AG10803 (cell line): Measurements from ENCODE around the gene C19orf12.
"Not testable (repeated sequence)": the region's sequence is repeated elsewhere in the genome, so short reads cannot be mapped to it uniquely, and the experiment has no call there.

Experiments
- DNase-seq: peaks from one replicate; pipeline ENCODE4 v3.0.0; 2010; ENCODE audit warnings: low read depth
- H3K4me3 ChIP-seq: 2 replicates; pipeline ENCODE4 v1.5.1; 2011; ENCODE audit warnings: mild to moderate bottlenecking, low read length, control low read depth
- TF ChIP-seq, protein P1 (sequence below): conservative IDR thresholded peaks from 2 replicates; pipeline ENCODE4 v1.5.1; 2011; ENCODE audit warnings: mild to moderate bottlenecking, low read length, control low read depth, inconsistent platforms

C19orf12 gene

DNA sequence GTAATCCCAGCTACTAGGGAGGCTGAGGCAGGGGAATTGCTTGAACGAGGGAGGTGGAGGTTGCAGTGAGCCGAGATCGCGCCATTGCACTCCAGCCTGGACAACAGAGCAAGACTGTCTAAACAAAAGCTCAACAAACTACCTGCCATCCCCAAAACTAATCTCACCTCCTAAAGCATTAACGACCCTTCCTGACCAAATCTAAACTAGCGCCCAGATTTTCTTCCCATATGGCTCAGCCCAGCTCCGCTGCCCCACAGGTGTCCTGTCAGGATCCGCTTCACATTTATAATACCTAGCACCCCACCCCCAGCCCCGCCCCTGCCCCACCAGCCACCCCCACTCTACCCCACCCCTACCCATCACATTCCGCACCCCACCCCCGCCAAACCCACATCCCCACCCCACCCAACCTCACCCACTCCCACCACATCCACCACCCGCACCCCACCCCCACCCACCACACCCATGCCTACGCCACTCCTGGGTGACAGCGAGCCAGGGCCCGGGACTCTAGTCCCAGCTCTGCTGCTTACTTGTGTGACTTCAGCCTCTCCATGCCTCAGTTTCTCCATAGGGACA is 599 bp downstream of the C19orf12 start:
- no peak for DNase-seq
- peak overlapping the region; percentile 87 for H3K4me3 ChIP-seq
- TF ChIP-seq, protein P1, sequence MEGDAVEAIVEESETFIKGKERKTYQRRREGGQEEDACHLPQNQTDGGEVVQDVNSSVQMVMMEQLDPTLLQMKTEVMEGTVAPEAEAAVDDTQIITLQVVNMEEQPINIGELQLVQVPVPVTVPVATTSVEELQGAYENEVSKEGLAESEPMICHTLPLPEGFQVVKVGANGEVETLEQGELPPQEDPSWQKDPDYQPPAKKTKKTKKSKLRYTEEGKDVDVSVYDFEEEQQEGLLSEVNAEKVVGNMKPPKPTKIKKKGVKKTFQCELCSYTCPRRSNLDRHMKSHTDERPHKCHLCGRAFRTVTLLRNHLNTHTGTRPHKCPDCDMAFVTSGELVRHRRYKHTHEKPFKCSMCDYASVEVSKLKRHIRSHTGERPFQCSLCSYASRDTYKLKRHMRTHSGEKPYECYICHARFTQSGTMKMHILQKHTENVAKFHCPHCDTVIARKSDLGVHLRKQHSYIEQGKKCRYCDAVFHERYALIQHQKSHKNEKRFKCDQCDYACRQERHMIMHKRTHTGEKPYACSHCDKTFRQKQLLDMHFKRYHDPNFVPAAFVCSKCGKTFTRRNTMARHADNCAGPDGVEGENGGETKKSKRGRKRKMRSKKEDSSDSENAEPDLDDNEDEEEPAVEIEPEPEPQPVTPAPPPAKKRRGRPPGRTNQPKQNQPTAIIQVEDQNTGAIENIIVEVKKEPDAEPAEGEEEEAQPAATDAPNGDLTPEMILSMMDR: no peak

- H3K4me3 ChIP-seq: no peak overlapping the region
- TF ChIP-seq, protein P1: no peak
- DNase-seq: no peak
Measured at GRCh38 chr19:29712744-29713516, 2.1 kb downstream of the C19orf12 start.

DNA sequence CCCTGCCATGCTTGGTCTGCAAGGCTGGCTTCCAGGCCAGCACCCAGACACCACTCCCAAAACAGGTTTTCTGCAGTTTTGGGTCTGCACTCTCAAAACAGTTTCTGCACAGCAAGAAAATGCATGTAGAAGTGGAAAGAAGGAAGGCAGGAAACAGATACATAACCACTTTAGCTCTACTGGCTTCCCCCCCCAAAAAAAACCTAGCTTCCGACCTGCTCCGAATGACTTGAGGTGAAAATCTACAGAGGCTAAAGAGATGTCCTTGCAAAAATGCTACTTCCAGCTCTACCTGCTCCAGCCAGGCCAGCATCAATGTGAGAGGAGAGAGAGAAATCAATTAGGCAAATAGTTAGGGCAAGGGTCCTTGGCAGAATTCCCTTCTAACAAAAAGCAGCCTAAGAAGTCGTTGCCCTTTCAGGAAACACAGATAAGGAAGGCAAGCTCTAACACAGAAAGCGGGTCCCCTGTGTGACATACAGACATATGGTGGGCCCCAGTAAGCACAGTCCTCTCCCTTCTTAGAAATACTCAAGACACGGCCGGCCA is 3.4 kb downstream of the C19orf12 start:
- no peak for DNase-seq
- TF ChIP-seq, protein P1: no peak
- no peak overlapping the region for H3K4me3 ChIP-seq

- DNase-seq, H3K4me3 ChIP-seq: not testable (repeated sequence)
Measured at GRCh38 chr19:29709440-29709798, 5.6 kb downstream of the C19orf12 start.

DNA sequence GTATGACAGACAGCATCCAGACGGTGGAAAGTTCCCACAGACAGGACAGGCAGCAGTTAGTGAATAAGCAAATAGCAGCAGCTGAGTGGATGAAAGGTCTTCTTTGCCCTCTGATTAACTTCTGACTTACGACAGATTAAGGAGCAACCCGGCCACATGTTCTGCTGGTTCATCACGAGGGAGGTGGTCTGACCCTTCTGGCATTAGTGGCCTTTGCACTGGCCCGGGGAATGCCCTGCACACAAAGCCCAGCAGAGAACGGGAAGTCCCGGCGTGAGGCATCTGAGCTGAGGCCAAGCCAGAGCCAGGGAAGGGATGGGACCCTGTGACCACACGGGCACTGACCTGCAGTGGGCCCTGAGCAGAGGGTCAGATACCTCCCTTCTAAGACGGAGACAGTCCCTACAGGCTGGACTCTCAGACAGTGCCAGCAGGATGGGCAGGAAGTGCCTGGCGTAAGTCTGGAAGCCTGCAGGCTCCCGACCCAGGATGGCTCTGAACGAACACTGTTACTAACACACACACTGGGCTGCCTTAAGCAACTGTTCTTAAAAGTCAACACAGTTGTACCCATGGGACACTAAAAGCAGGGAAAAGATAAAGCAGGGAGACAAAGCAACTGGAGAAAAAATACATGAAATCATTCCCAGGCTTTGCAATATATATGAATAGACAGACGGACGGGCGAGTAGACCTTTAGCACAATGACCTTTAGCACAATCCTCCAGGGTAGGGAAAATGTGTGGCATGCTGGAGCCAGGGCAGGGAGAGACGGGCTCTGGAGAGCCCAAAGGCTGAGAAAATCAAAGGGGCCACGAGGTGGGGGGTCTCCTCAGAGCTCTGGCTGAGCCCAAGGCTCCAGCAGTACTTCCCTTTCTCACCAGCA is 6.3 kb downstream of the C19orf12 start:
- no peak for DNase-seq
- no peak overlapping the region for H3K4me3 ChIP-seq
- TF ChIP-seq, protein P1: no peak

GRCh38 chr19:29706635-29707034 is 8.4 kb downstream of the C19orf12 start:
- TF ChIP-seq, protein P1: no peak
- no peak for DNase-seq
- no peak overlapping the region for H3K4me3 ChIP-seq

DNA sequence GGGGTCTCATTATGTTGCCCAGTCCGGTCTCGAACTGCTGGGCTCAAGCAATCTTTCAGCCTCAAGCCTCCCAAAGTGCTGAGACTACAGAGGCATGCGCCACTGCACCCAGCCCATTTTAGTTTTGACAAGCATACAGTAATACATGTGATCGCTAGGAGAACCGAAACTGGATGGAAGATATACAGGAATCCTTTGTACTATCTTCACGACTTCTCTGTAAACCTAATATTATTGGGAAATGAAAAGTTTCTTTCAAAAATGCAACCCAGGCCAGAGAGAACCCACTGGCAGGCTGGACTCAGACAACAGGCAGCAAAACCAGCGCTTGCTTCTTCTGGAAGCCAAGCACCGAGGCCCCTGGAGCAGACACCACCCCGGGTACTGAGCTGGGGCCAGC is 9.4 kb downstream of the C19orf12 start:
- DNase-seq: no peak
- H3K4me3 ChIP-seq: no peak overlapping the region
- TF ChIP-seq, protein P1: no peak
